Colonic mucosa (tissue), 4 donors: ENCODE data around the gene FNDC3B. TPM values are rescaled to one million over a fixed set of nuclear protein-coding genes. Genes with fewer than 3 reads are reported as not detected.

Experiments
- DNase-seq: peaks from one replicate; pipeline ENCODE4 v3.0.0-alpha.2; 2020
- H3K27ac ChIP-seq: fragments of 200-600 bp; one replicate; pipeline ENCODE4 v1.8.0; 2021
- H3K27me3 ChIP-seq: fragments of 200-600 bp; one replicate; pipeline ENCODE4 v1.8.0; 2021
- H3K36me3 ChIP-seq: fragments of 200-600 bp; one replicate; pipeline ENCODE4 v1.8.0; 2021
- H3K4me1 ChIP-seq: fragments of 200-600 bp; one replicate; pipeline ENCODE4 v1.8.0; 2021; ENCODE audit warnings: mild to moderate bottlenecking
- H3K4me3 ChIP-seq: fragments of 200-600 bp; one replicate; pipeline ENCODE4 v1.8.0; 2021
- H3K9ac ChIP-seq, 2 donors: one replicate each; pipeline ENCODE4 v1.7.0; 2013; ENCODE audit warnings: control low read depth in 2 of 2, low read depth in 2 of 2, low read length in 2 of 2
- H3K9me3 ChIP-seq: fragments of 200-600 bp; one replicate; pipeline ENCODE4 v1.8.0; 2021
- intact Hi-C: fragments of 100-400 bp; cut with DNase I; formaldehyde crosslinking; loops from one replicate; pipeline ENCODE4 v1.14.1; 2022
- total RNA-seq, 2 donors: library from RNA; stranded (reverse); fragmentation: NEBNext Ultra II Directional in 1 of 2; extraction: Animal tissue kit (Norgen Biotek cat#: 25700) in 1 of 2; gene quantifications; one replicate each; pipeline ENCODE4 v1.2.1, GENCODE V29; 2021
- TF ChIP-seq, protein P1 (sequence below): fragments of 200-600 bp; IDR thresholded peaks from one replicate; pipeline ENCODE4 v1.8.0; 2022; ENCODE audit warnings: antibody characterized with exemption, mild to moderate bottlenecking
- donor health status: healthy.
- donor health status: DM: no; HTN: no; CAD: no.
- donor health status: DM: no; HTN: no; CAD: no.

The FNDC3B gene
- total RNA-seq, 2 donors from 2014 or later: 66.7 to 142 TPM

DNA sequence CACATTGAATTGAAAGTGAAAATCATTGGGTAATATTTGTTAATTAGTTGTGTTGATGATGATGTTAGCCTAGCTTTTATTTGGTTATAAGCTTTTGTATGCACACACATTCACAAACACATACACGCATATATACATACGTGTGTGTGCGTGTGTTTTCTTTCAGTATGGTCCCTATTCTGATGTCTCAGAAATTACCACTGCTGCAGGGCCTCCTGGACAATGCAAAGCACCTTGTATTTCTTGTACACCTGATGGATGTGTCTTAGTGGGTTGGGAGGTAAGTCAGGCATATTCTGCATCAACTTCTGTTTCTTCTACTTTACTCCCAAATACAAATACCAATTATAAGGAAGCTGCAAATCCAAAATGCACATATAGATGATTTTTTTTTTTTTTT, 306.8 kb downstream of the FNDC3B start:
- H3K4me1 ChIP-seq: no peaks in the 10 kb centered on the region
- TF ChIP-seq, protein P1, sequence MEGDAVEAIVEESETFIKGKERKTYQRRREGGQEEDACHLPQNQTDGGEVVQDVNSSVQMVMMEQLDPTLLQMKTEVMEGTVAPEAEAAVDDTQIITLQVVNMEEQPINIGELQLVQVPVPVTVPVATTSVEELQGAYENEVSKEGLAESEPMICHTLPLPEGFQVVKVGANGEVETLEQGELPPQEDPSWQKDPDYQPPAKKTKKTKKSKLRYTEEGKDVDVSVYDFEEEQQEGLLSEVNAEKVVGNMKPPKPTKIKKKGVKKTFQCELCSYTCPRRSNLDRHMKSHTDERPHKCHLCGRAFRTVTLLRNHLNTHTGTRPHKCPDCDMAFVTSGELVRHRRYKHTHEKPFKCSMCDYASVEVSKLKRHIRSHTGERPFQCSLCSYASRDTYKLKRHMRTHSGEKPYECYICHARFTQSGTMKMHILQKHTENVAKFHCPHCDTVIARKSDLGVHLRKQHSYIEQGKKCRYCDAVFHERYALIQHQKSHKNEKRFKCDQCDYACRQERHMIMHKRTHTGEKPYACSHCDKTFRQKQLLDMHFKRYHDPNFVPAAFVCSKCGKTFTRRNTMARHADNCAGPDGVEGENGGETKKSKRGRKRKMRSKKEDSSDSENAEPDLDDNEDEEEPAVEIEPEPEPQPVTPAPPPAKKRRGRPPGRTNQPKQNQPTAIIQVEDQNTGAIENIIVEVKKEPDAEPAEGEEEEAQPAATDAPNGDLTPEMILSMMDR: no peak
- no peaks in the 10 kb centered on the region for H3K9me3 ChIP-seq
- H3K27me3 ChIP-seq: no peaks in the 10 kb centered on the region
- no peak overlapping the region for H3K9ac ChIP-seq
- H3K27ac ChIP-seq: no peak overlapping the region
- no peak overlapping the region for H3K4me3 ChIP-seq
- intact Hi-C loops: no loop called here
- H3K36me3 ChIP-seq: peaks cover 9% of the 10 kb centered on the region
- DNase-seq: no peak

DNA sequence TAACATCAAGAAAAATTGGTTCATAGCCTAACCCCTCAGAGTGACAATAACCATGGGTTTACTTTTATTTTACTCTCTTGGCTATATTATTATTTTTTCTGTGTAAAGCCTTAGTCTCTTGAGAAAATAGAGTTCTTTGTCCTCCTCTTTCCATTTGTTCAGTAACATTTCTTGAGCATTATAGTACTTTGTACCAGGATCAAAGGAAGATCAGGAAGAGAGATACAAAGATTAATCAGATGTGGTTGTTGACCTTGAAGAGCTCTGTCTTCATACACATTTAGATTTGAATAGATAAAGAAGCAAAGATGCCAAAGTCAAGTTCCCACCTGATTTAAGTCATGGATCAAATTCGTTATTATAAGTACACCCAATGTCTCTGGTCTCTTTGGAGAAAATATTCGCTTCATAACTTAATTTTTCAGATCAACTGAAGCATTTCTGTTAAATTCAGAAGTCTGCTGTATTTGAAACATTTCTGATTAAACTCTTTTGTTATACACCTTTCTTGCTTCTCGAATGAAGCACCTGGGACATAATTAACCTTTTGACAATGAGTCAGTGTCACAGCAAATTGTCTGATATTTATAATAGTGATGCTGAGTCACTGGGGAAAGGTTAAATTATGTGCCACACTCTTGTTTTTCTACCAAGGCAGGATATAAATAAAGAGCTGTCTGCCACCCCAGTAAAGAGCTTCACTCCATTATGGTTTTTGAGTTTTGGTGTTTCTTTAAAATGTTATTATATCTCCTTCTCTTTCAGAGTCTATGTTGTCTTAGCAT, 308.7 kb downstream of the FNDC3B start:
- H3K27me3 ChIP-seq: no peaks in the 10 kb centered on the region
- no peak for DNase-seq
- no peak overlapping the region for H3K9ac ChIP-seq
- H3K9me3 ChIP-seq: no peaks in the 10 kb centered on the region
- H3K4me3 ChIP-seq: no peak overlapping the region
- TF ChIP-seq, protein P1: no peak
- no peak overlapping the region for H3K27ac ChIP-seq
- no peaks in the 10 kb centered on the region for H3K4me1 ChIP-seq
- intact Hi-C loops: no loop called here
- peaks cover 9% of the 10 kb centered on the region for H3K36me3 ChIP-seq

DNA sequence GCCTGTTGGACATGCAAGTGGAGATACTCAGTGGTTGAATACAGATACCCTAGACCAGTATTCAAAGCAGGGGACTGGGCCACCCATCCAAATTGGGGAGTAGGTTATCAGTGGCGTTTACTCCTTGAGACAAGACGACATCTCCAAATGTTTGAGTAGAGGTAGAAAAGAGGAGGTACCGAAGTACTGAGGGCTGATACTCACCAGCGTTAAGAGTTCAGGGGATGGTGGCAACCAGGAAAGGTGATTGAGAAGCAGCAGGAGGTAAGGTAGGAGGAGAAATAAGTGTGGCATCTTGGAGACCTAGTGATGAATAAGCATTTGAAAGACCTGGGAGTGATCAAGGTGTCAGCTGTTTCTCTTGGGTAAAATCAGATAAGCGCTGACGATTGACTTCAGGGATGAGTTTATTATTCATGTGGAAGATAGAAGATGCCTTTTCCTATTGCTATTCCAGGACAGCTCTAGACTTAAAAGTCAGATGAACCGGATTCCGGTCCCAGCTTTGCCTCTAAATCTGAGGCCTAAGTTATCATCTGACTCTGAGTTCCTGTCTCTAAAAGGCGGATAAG, 312.6 kb downstream of the FNDC3B start:
- no peak overlapping the region for H3K4me3 ChIP-seq
- H3K36me3 ChIP-seq: peaks cover 3% of the 10 kb centered on the region
- H3K9ac ChIP-seq: no peak overlapping the region
- no peaks in the 10 kb centered on the region for H3K4me1 ChIP-seq
- intact Hi-C loops: loop anchor here (10.0 kb wide), 1 partner anchor 123 kb away; no protein-coding TSS in a partner anchor
- no peak for DNase-seq
- no peaks in the 10 kb centered on the region for H3K27me3 ChIP-seq
- H3K27ac ChIP-seq: no peak overlapping the region
- no peaks in the 10 kb centered on the region for H3K9me3 ChIP-seq
- TF ChIP-seq, protein P1: no peak

DNA sequence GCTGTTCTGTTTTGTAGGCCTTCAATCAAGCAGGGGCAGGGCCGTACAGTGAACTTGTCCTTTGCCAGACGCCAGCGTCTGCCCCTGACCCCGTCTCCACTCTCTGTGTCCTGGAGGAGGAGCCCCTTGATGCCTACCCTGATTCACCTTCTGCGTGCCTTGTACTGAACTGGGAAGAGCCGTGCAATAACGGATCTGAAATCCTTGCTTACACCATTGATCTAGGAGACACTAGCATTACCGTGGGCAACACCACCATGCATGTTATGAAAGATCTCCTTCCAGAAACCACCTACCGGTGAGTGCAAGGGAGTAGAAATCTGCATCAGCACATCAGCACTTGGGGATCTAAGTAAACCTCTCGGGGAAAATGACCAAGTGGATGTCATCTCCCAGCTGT, 313.4 kb downstream of the FNDC3B start:
- H3K4me3 ChIP-seq: no peak overlapping the region
- TF ChIP-seq, protein P1: no peak
- H3K9me3 ChIP-seq: no peaks in the 10 kb centered on the region
- H3K27ac ChIP-seq: no peak overlapping the region
- no peak for DNase-seq
- H3K27me3 ChIP-seq: no peaks in the 10 kb centered on the region
- intact Hi-C loops: loop anchor here (10.0 kb wide), 1 partner anchor 122 kb away; no protein-coding TSS in a partner anchor
- no peaks in the 10 kb centered on the region for H3K4me1 ChIP-seq
- no peak overlapping the region for H3K9ac ChIP-seq
- H3K36me3 ChIP-seq: no peaks in the 10 kb centered on the region

DNA sequence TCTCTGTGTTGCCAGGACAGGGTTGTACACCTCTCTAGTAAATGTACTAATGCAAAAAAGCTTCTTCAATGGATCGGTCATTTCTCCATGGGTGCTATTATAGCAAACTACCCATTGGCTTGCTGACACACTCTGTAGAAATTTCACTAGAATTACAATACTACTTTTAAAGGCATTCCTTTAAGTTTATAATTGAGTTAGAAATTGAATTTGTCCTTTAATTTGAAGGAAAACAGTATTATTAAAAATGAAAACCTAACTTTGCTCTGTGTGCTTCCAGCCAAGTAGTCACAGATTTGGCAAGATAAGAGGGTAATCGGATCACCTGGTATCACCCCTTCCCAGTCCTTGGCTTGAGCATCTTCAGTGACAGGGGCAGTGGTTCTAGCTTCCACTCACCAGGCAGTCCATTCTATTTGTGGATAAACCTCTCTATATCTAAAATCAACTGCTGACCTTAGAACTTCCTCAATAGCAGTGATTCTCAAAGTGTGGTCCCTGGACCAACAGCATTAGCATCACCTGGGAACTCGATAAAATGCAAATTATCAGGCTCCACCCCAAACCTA, 315.6 kb downstream of the FNDC3B start:
- H3K36me3 ChIP-seq: no peaks in the 10 kb centered on the region
- no peak overlapping the region for H3K9ac ChIP-seq
- intact Hi-C loops: loop anchor here (10.0 kb wide), 1 partner anchor 120 kb away; no protein-coding TSS in a partner anchor
- no peaks in the 10 kb centered on the region for H3K9me3 ChIP-seq
- no peak overlapping the region for H3K27ac ChIP-seq
- DNase-seq: no peak
- no peak overlapping the region for H3K4me3 ChIP-seq
- TF ChIP-seq, protein P1: no peak
- H3K4me1 ChIP-seq: no peaks in the 10 kb centered on the region
- H3K27me3 ChIP-seq: no peaks in the 10 kb centered on the region
